GM21717 (cell line): ENCODE data around the gene MMEL1.
"Not testable (repeated sequence)": the region's sequence is repeated elsewhere in the genome, so short reads cannot be mapped to it uniquely, and the experiment has no call there.

ENCODE experiments used
- ATAC-seq: cut with Tn5 transposase; IDR thresholded peaks from one replicate; pipeline ENCODE4 v1.9.1; 2021; ENCODE audit warnings: mild to moderate bottlenecking, moderate library complexity; ENCODE audit not compliant: unreplicated experiment

Gene MMEL1

DNA sequence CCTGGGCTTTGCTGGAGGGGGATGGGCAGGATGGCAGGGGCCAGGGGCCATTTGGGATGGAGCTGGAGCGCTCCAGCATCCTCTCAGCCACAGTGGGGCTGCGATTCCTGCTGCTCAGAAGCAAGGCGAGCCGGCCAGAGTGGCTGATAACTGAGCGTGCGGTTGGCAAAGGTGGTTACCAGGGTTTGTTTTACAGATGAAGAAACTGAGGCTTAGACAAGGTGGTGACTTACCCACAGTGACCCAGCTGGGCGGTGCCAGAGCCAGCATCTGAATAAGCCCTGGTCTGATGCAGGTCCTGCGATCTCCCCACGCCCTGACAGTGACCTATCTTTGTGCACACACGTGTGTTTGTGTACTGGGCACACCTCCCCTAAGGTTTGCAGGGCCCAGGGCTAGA lies 52.1 kb downstream of the MMEL1 start:
- ATAC-seq: no peak

DNA sequence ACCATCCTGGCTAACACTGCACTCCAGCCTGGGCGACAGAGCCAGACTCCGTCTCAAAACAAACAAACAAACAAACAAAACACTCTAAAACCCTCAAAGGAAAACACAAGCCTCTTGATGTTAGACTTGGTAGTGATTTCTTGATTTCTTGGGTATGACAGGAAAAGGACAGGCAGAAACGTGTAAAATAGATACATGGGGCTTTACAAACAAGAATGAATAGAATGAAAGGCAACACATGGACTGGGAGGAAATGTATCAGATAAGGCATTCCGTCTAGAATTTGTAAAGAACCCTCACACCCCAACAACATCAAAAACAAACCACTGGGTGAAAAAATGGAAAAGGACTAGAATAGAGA lies 54.1 kb downstream of the MMEL1 start:
- ATAC-seq: no peak

DNA sequence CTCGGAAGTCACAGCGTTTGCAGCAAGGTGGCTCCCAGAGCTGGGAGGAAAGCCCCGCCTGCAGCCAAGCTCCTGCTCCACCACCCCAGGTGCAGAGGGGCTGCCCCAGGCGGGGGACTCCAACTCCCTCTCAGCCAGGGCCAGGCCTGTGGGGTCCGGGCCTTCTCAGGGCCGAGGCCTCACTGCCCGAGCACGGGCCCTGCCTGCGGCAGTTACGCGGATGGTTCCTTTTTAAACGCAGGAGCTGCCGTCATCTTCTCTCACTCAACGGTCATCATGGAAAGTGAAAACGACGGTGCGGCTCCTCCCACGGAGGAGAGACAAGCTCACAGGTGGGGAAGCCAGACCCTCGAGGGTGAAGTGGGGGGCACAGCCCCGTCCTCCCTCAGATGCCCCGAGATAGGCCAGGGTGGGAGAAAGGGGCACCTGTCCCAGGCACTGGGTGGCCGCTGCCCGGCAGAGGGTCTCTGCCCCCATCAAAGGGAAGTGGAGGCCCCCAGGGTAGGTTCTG lies 55.2 kb downstream of the MMEL1 start:
- peak; percentile 31 for ATAC-seq

DNA sequence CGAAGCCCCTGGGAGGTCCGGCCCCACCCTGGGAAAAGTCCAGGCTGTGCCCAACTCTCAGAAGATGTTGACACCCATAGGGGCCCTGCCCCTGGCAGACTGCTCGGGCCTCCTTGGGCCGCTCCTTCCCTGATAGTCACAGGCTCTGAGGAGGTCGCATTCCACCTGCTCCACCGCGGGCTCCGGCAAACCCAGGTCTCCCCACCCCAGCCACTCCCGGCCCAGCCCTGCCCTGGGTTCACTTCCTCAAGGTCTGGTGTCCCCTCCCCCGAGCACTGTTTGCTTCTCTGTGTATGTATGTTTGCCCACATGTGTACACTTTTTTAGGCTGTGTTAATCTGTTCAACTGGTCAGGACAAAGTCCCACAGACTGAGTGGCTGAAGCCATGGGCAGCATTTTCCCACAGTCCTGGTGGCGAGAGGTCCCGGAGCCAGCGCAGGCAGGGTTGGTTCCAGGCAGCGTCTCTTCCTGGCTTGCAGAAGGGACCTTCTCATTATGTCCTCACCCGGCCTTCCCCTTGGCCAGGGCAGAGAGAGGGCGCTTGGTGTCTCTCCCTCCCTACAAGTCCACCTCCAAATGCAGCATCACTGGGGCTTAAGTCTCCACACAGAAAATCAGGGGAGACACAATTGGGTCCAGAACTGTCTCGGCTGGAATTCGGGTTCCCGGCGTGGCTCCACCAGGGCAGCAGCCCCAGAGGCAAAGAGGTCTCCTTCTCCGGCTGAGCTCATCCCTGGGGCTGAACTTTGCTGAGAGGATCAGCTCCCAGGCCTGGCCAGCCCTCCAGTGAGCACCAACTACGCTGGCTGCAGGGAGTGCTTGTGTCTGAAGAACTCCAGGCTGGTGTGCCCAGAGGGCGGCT lies 56.8 kb downstream of the MMEL1 start:
- no peak for ATAC-seq

DNA sequence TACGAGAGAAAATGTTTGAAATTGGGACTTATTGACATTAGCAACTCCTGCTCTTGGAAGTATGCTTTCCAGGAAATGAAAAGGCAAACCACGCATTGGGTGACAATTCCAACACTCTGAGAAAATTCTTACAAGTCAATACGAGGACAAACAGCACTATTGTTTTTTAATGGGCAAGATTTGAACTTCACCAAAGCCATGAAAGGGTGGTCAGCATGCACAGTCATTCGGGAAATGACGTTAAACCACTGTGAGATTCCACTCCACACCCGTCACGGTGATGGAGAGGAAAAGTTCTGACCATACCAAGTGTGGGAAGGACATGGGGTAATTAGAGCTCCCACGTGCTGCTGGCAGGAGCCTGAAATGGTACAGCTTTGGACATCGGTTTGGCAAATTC lies 58.5 kb downstream of the MMEL1 start:
- ATAC-seq: no peak

DNA sequence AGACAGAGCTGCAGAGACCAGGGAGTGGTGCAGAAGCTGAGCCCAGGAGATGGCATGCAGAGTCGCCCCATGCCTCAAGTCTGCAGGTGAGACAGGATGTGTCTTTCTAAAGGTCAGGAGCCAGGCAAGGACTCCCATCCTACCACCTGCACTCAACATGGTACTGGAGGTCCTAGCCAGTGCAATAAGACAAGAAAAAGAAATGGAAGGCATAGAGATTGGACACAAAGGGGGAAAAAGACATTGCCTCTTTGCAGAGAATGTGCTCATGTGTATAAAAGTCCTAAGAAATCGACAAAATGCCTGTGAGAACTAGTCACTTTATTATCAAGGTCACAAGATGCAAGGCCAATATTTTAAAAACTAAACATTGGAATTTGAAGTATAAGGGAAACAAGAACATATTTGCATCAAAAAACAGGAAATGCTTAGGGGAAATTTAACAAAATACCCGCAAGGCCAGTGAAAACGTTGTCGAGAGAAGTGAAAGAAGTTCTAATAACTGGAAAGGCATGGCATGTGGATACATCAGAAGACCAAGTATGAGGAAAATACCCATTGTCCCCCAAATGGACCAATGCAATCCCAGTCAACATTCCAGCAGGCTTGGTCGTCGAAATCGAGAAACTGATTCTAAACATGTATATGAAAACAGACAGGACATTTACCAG lies 59.4 kb downstream of the MMEL1 start:
- no peak for ATAC-seq

DNA sequence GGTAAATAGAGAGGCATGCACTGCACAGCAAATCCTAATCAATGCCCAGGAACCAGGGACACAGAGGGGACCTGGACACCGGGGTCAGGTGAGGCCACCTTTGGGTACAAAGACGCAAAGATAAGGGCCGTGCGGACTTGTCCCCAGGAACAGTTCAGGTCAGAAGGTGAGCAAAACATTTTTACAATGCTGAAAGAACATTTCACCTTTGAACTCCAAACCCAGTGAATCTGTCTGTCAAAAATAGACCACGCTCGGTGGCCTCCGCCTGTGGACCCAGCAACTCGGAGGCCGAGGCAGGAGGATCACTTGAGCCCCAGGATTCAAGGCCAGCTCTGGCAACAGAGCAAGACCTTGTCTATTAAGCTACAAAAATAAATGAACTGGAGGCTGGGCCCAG lies 61.5 kb downstream of the MMEL1 start:
- no peak for ATAC-seq

DNA sequence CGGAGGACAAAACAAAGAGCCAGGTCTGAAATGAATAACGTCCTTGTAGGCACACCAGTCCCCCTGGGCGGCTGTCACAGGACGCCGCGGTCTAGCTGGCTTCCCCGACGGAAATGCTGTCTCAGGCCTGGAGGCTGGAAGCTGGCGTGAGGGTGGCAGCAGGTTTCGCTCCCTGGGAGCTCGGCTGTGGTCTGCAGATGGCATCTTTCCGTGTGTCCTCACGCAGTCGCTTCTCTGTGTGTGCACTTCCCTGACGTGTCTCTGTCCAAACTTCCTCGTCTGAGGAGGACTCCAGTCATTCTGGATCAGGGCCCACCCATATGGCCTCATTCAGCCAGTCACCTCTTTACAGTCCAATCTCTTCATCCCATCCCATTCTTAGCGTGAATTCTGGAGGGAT lies 62.5 kb downstream of the MMEL1 start:
- no peak for ATAC-seq

DNA sequence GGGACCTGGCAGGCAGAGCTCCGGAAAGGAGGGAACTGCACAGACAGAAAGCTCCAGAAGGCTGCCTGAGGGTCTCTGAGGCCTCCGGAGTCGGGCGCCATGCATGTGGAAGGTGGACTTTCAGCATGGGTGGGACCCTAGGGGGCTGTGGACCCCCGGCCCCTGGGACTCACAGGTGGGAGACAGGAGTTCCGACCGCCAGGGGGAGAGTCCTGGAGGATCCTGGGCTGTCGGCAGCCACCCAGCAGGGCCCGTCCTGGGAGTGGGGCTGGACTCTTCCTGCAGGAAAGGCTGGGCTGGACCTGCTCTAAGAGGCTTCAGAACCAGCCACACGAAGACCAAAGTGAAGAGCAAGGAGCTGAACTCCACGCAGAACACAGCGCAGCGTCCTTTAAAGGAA lies 63.1 kb downstream of the MMEL1 start:
- not testable (repeated sequence) for ATAC-seq

DNA sequence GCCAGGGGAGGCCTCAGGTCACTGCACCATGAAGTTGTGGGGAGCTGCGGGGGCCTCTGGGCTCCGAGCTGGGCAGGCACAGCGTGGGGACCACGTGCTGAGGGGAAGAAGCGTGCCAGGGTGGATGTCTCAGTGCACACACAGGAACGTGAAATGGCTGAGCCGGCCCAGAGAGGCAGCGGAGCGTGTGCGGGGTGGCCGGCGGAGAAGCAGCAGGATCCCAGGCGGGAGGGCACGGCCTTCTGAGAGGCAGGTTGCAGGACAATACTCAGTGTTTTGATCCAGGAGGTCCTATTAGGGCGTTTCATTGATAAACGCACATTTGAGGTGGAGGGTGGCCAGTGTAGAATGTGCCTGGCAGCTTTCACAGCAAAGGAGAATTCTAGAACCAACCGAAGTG lies 63.8 kb downstream of the MMEL1 start:
- ATAC-seq: no peak

DNA sequence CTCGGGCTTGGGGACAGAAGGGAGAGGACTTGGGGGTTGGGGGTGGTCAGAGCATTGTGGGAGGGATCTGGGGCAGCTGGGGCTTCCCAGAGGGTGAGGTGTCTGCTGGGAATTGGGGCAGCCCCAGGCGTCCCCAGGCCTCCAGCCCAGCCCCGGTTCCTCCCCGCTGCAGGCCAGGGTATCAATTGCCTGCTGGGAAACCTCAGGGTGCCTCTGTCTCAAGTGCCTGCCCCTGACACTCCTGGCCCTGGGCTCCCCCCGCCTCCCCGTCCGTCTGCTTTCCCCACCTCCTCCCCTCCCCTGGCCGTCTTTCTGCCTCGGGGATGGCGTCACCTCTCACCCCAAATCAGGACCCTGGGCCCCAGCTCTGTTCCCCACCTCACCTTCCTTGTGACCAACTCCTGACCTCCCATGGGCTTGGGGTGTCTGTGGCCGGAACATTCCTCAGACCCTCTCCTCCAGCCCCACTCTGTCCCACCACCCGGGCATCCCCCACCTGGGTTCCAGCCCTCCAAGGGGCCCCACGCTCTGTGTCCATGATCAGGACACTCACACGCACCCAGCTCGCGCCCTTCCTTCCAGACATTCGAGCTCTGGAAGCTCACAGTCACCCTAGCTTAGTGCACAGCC lies 64.5 kb downstream of the MMEL1 start:
- ATAC-seq: not testable (repeated sequence)

DNA sequence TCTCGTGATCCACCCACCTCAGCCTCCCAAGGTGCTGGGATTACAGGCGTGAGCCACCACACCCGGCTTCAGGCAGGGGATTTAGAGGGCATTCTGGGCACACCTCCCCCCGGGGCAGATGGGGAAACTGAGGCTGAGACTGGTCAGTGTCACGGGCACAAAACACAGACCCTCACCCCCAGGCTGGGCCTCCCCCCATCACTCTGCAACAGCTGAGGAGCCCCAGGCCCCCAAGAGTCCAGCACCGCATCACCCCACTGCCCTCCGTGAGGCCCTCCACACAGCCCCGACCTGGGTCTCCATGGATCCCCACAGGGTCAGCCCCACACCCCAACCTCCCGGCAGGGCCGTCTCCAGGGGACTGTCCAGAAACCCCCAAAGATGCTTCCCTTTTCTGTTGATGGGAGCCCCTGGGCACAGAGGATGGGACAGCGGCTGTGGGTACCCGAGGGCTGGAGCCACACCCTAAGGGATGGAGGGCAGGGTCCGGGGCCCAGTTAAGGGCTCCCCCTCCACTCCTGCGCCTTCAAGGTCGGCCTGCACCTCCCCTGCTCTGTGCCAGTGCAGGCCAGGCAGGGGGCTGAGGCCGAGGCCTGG lies 65.6 kb downstream of the MMEL1 start:
- ATAC-seq: no peak

DNA sequence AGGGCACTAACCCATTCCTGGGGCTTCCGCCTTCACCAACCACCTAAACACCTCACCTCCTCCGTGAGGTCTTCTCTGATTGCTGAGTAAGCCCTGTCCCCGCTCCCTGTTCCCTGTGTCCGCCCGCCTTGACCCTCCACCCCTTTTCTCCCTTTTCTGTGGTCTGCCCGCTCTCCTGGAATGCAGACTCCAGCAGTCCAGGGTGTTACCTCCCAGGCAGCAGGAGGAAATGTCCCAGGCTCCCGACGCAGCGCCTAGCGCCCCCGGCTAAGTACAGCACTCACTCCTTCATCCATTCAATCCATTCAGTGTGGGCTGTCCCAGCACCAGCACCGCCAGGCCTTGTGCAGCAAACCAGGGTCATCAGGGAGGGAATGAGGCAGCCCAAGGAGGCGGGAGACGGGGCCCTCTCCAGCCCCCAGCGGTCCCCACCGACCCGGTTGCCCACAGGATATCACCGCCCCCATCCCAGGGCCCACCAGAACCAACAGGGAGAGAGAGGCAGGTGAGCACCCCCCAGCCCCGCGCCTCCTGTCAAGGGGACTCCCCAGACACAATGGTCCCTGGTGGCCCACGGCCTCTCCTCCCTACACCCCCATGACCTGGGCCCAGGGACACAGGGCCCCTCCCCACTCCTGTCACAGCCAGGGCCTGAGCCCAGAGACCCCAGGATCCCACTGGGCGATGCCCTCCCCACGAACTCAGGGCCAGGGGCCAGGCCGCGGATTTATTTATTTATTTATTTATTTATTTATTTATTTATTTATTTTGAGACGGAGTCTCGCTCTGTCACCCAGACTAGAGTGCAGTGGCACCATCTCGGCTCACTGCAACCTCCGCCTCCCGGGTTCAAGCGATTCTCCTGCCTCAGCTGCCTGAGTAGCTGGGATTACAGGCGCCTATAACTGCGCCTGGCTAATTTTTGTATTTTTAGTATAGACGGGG lies 66.4 kb downstream of the MMEL1 start:
- no peak for ATAC-seq

DNA sequence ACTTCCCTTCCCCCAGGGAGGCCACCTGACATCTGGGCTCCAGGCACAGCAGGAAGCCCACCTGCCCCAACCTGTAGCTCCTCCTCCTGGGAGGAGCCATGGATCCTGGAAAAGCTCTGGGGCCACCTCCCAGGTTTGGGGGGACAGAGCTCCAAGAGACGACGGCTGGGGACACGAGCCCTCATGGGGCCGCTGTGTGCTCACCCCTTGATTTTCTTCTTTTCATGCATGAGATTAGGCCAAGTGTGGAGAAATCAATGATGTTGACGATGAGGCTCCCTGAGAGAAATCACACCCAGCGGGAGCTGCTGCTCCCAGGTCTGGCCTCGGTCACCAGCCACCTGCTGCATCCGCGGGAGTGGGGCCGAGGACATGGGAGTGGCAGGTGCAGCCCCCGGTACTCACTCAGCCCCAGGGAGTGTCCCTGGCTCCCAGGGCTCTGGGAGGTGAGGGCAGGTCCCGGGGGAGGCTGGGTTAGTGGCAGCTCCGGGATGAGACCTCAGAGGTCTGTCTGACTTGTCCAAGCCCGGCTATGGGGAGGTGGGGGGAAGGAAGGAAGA lies 67.9 kb downstream of the MMEL1 start:
- ATAC-seq: no peak

DNA sequence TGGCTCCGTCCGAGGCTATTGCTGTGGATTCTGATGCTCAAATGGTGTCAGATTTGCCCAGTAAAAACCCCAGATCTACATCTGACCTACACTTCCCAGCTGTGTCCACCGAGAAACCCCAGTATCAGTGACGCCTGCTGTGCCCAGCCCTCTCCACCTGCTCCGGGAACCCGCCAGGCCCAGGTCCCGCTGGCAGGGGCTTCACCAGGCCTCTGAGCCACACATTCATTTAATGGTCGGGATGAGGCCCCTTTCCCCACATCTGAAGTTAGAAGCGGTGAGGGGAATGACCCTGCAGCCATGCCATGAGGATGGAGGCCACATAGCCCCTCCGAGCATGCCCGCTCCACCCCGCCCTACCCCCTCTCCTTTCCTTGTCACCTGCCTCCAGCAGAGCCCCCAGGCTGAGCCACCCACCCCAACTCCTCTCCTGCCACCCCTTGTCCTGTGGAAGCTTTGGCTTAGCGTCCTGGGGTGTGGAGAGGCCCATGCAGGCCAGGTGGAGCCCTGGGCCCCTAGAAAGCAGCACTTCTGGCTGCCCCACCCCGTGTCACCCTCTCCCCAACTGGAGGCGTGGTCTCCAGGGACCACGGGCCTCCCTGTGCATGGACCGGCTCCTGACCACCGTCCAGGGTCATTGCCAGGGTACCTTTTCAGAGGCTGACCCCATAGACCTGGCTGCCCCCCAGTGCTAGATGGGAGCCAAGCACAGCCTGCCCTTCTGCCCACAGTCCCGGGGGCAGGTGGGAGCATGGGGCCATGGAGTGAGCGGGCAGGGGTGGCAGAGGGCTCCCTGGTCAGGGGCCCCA lies 68.6 kb downstream of the MMEL1 start:
- ATAC-seq: no peak

DNA sequence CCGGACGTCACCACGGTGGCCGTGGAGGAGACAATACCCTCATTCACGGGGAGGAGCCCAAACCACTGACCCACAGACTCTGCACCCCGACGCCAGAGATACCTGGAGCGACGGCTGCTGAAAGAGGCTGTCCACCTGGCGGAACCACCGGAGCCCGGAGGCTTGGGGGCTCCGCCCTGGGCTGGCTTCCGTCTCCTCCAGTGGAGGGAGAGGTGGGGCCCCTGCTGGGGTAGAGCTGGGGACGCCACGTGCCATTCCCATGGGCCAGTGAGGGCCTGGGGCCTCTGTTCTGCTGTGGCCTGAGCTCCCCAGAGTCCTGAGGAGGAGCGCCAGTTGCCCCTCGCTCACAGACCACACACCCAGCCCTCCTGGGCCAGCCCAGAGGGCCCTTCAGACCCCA lies 69.6 kb downstream of the MMEL1 start:
- ATAC-seq: no peak

DNA sequence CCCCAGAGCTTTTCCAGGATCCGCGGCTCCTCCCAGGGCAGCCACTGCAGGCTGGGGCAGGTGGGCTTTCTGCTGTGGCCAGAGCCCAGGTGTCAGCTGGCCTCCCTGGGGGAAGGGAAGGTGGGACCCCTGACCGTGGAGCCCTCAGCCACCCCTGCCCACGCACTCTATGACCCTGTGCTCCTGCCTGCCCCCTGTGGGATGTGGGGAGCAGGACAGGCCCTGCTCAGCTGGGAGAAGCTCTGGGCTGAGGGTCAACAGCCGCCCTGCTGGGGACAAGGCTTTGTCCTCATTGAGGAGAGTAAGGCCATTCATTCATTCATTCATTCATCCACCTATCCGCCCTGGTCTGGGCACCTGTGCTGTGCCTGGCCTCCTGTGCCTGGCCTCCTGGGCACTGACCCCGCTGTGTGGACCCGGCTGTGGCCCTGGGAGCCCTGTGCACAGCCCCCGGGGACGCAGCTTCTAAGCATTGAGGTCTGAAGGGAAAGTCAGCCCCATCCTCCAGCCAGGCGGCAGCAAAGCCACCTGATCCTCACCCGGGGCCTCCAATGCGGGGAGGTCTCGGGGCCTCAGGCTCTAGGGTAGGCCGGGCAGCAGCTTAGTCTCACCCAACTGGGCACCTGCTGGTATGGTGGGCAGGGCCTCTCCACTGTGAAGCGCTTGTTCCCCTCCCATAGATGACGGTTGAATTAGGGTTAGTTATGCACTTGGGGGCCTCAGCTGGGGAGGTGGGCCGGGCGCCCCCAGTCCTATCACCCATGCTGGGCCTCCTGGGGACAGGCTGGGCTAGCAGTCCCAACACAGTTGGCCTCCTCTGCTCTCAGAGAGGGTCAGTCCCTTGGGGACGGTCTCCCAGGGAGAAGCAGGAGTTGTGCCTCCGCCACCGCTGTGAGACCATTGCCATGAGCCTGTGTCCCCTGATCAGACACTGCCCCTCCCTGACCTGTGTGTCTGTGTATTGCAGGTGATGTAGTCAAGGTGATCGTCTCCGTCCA lies 70.6 kb downstream of the MMEL1 start:
- no peak for ATAC-seq

DNA sequence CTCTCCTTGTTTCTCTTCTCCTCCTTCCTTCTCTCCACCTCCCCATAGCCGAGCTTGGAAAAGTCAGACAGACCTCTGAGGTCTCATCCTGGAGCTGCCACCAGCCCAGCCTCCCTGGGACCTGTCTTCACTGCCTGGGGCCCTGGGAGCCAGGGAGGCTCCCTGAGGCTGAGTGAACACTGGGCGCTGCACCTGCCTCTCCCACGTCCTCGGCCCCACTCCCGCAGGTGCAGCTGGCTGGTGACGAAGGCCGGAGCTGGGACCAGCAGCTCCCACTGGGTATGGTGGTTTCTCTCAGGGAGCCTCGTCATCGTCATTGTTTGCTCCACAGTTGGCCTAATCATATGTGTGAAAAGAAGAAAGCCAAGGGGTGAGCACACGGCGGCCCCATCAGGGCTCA lies 71.4 kb downstream of the MMEL1 start:
- no peak for ATAC-seq
